GM23338 (cell line): ENCODE results near the gene CERT1.
A peak's percentile ranks its signal among the peaks of the same experiment; 100 is the strongest.

Source experiments
- EZH2 ChIP-seq: fragments of 200-600 bp; sonication (generic); IDR thresholded peaks from one replicate; pipeline ENCODE4 v1.8.0; 2017; ENCODE audit warnings: antibody characterized with exemption, mild to moderate bottlenecking, low read depth; ENCODE audit not compliant: unreplicated experiment
- EZH2phosphoT487 ChIP-seq: fragments of 200-600 bp; sonication (generic); IDR thresholded peaks from one replicate; pipeline ENCODE4 v1.8.1; 2018; ENCODE audit warnings: antibody characterized with exemption; ENCODE audit not compliant: unreplicated experiment
- POLR2AphosphoS5 ChIP-seq: IDR thresholded peaks from 2 replicates; pipeline ENCODE4 v1.6.1; 2016; ENCODE audit warnings: antibody characterized with exemption, low read depth
- TF ChIP-seq, protein P1 (sequence below), 2 experiments: fragments of 200-600 bp in 1 of 2; sonication (generic) in 1 of 2; conservative IDR thresholded peaks; 2 replicates each; pipeline versions ENCODE4 v1.5.1 to v1.6.1; 2016 to 2017; ENCODE audit warnings: antibody characterized with exemption in 2 of 2, low read depth in 2 of 2, mild to moderate bottlenecking in 2 of 2, moderate library complexity in 1 of 2

DNA sequence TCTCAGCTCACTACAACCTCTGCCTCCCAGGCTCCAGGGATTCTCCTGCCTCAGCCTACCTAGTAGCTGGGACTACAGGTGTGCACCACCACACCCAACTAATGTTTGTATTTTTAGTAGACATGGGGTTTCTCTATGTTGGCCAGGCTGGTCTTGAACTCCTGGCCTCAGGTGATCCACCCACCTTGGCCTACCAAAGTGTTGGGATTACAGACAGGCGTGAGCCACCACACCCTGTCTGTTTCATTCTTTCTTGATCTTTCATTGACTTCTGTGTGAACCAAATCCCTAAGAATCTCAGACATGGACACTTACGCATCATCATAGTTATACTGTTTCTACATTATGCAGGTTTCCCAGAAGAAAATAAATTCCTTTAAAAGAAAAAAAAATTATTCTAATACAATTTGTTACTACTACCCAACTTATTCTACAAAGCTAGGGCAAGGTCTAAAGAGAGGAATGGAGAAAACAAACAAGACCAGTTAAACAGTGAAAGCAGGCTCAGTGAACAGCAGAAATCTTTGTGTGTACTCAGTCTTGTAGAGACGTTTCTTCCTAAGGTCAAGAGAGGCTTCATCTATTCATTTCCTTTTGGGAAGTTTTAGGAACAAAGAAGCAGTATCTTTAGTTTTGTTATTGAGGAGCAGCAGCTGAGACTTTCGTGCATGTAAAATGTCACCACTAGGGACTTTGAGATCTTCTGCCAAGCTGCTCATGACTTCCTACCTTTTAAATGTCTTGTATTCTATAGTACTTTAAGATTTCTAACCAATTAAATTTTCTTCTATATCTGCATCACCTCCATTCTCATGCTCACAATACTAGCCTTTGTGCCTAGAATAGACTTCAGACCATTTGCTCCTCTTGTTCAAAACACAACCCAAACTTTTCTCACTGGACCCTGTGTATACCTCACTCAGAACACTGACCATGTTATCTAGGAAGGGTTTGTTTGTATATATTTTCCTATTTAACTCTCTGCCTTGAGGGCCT is 180.0 kb downstream of the CERT1 start:
- no peak for TF ChIP-seq EZH2phosphoT487
- TF ChIP-seq EZH2: no peak
- no peak for TF ChIP-seq POLR2AphosphoS5
- TF ChIP-seq, protein P1, sequence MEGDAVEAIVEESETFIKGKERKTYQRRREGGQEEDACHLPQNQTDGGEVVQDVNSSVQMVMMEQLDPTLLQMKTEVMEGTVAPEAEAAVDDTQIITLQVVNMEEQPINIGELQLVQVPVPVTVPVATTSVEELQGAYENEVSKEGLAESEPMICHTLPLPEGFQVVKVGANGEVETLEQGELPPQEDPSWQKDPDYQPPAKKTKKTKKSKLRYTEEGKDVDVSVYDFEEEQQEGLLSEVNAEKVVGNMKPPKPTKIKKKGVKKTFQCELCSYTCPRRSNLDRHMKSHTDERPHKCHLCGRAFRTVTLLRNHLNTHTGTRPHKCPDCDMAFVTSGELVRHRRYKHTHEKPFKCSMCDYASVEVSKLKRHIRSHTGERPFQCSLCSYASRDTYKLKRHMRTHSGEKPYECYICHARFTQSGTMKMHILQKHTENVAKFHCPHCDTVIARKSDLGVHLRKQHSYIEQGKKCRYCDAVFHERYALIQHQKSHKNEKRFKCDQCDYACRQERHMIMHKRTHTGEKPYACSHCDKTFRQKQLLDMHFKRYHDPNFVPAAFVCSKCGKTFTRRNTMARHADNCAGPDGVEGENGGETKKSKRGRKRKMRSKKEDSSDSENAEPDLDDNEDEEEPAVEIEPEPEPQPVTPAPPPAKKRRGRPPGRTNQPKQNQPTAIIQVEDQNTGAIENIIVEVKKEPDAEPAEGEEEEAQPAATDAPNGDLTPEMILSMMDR (conservative IDR thresholded peaks at IDR 0.05; ENCODE audit: low read depth in 2 of 2): peak in 1 of 2 experiments; percentile 24; a peak in 1 of 4 replicates
